NCI-H1694 treated with DMSO at 0.1 percent for 48 hours (cell line): Measurements from ENCODE around the gene SNX6.
"Not testable (repeated sequence)": the region's sequence is repeated elsewhere in the genome, so short reads cannot be mapped to it uniquely, and the experiment has no call there.

Experiments
- DNase-seq: peaks from one replicate; lab custom pipeline; 2025; lab: John Stamatoyannopoulos, UW

The SNX6 gene

DNA sequence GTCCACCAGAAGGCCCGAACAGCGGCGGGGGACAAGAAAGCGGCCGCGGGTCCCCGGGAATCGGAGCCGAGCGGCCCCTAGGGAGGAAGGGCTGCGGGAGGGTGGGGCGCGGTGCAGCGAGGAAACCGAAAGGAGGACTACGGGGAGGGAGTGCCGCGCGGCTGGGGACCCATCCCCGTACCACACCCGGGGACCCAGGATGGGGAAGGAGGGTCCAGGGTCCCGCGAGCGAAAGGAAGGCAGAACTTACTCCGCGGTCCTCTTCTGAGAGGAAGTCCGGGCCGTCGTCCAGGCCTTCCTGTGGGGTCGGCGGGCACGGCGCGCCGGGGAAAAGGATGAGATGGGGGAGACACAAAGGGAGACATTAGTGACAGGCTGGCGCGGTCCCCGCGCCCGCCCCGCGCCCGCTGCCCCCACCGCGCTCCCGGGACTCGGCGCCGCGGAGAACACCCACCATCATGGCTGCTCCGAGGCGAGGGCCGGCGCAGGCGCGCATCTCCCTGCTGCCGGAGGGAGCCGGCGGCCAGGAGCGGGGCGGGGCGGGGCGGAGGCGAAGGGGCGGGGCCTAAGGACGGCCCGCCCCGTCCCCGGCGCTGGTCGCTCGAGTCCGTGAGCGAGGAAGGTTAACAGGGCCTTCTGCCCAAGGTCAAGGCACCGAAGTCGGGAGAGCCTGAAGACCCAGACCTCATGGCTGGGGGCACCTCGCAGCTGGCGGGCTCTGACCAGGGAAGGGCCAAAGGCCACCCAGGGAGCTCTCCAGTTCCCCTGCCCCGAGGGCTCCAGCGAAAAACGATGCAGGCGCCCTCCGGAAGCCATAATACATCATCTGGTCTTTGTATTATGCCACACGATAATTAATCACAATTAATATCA, at the start of gene SNX6:
TSS of gene SNX6 (minus strand) at position 492 of the 873 bp plus-strand sequence. CDS start at position 460, 32 bp downstream.
- DNase-seq: peak; percentile 52

DNA sequence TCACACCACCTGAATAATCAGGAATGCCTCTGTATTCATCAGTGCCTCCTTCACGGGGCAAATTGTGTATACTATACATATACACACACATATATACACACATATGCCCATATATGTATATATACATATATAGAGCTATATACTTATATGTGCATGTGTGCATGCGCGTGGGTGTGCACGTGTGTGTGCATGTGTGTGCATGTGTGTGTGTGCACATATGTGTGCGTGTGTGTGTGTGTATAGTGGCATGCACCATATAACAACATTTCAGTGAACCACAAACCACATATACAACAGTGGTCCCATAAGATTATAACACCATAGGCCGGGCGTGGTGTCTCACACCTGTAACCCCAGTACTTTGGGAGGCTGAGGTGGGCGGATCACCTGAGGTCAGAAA, 48.8 kb upstream of the SNX6 start:
- no peak for DNase-seq

DNA sequence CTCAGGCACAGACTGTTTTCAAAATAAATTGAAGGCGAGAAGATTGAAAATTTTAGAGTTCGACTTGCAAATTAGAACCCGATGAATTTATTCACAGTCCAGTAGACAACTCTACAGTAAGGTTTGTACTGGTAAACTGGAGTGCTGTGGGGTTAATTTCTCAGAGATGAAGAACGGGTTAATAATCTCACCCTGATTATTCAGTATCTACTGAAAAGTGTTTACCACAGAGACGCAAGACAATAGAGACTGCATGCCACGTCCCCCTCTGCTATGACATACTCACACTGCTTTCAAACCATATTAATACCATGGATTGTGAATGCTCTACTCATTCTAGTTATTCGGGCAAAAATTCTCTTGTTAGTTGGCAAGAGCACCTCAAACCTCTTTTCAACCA, 48.4 kb upstream of the SNX6 start:
- DNase-seq: no peak

DNA sequence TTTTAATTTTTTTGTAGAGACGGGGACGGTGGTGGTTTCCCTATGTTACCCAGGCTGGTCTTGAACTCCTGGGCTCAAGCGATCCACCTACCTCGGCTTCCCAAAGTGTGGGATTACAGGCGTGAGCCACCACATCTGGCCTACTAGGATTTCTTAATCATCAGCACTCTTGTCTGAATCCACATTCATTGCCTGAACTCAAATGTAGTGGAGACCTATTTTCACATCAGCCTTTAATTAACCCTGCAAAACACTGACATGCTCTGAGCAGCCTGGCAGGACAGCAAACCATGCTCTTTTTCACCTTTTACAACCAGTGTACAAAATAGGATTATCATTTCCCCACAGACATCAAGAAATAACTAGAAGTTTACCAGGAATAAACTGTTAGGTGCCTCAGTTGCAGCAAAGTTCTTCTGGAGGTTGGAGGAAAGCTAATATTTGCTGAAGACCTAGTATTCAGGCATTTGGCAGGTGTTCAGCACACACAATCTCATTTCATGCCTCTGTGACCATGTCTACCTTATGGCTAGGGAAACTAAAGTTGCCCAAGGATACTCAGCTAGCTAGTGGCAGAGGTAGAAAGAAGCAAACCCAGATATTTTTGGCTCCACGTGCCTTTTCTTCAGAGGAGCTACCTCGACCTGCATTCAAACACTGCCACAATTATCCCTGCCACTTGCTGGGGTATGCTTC, 46.7 kb upstream of the SNX6 start:
- DNase-seq: peak; percentile 59

- no peak for DNase-seq
Measured at GRCh38 chr14:34673702-34674101, 43.8 kb upstream of the SNX6 start.

- no peak for DNase-seq
Measured at GRCh38 chr14:34671716-34672115, 41.8 kb upstream of the SNX6 start.

GRCh38 chr14:34668111-34668510, 38.2 kb upstream of the SNX6 start:
- DNase-seq: no peak

DNA sequence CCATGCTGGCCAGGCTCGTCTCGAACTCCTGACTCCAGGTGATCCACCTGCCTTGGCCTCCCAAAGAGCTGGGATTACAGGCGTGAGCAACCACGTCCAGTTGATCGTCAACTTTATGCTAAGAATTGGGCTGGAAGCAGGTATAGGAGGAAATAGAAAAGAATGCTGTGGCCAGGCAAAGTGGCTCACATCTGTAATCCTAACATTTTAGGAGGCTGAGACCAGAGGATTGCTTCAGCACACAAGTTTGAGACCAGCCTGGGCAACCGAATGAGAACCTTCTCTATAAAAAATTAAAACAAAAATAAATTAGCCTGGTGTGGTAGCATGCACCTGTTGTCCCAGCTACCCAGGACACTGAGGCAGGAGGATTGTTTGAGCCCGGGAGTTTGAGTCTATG, 37.1 kb upstream of the SNX6 start:
- no peak for DNase-seq

DNA sequence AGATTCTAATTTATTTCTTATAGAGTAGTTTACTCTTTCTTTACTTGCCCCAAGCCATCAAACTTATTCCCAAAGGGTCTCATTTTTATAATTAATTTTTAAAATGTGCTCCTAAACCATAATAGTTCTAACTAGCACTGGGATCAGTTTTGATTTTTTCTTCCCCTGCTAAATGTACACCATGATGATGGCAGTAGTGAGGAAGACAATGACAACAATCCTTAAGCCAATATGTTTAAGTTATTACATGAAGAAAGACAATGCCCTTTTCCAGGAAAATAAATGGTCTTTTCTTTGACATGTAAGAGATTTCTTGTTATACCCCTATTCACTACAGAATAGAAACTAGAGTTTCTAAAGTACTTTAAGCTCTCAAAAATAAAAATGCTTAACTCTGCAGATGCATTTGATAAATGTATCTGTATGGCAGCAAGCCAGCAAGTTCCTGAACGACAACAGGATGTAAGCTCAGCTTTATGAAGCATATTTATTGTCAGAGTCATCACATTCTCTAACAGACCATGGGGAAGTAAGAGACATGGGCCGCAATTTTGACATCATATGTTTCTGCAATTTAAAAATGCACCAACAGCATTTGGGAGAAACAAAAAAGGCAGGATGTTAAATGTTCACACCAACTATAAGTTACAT, 36.0 kb upstream of the SNX6 start:
- no peak for DNase-seq

DNA sequence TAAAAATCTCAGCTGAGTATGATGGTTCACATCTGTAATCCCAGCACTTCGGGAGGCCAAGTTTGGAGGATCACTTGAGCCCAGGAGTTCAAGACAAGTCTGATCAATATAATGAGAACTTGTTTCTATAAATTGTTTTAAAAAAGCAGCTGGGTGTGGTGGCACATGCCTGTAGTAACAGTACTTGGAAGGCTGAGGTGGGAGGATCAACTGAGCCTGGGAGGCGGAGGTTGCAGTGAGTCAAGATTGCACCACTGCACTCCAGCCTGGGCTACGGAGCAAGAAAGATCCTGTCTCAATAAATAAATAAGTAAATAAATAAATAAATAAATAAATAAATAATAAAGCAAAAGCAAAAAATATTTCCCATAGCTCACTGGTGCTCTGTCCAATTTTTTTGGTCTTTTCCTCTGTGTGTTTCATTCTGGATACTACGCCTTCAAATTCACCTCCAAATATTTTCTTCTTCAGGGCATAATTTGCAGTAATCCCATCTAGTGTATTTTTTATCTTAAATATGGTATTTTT, 32.7 kb upstream of the SNX6 start:
- DNase-seq: no peak

- no peak for DNase-seq
Measured at GRCh38 chr14:34660796-34661195, 30.8 kb upstream of the SNX6 start.

DNA sequence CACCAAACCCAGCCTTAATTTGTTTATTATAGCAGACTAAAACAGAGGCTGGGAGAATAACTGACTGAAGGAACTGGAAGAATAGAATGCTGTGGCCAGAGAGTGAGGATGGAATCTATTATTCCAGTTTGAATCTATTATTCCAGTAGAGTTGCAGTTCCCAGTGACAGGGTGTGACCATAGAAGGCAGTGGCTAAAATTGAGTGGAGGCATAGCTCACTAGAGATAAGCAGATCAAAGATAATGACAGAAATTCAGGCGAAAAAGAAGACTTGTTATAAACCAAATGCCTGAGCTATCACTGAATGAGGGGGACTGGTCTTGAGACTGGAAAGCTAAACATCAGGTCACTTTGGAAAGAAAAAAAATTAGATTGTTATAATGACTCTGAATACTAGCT, 26.0 kb upstream of the SNX6 start:
- no peak for DNase-seq

DNA sequence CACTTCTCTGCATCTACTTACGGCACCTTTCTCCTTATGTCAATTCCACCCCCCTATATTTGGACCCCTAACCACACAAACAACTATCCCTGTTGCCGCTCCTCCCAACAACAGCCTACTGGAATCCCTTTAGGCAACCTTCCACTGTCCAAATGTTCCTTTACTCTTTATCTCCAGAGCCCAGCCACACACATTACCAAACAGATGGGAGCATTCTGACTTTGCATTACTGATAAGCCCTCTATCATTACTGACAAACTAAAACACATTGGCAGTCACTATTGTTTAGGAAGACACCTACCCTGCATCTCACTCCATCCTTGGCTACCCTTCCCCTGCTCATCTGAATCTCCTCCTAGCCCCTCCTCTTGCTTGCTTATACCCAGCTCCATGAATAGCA, 23.1 kb upstream of the SNX6 start:
- not testable (repeated sequence) for DNase-seq

GRCh38 chr14:34652348-34652747, 22.4 kb upstream of the SNX6 start:
- not testable (repeated sequence) for DNase-seq

GRCh38 chr14:34650786-34651584, 21.0 kb upstream of the SNX6 start:
- DNase-seq: no peak

GRCh38 chr14:34650006-34650405, 20.1 kb upstream of the SNX6 start:
- DNase-seq: not testable (repeated sequence)

- no peak for DNase-seq
Measured at GRCh38 chr14:34649344-34649743, 19.4 kb upstream of the SNX6 start.

GRCh38 chr14:34646570-34647255, 16.8 kb upstream of the SNX6 start:
- no peak for DNase-seq

DNA sequence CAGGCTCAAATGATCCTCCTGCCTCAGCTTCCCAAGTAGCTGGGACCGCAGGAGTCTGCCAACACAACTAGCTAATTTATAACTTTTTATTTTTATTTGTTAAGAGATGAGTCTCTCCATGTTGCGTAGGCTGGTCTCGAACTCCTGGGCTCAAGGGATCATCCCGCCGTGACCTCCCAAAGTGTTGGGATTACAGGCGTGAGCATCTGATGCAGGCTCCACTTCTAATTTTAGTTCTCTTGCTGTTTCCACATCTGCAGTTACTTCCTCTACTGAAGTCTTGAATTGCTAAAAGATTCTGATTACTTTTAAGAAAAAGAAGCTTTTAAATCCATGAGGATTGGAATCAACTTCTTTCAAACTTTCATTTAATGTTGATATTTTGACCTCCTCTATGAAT, 13.4 kb upstream of the SNX6 start:
- DNase-seq: no peak

DNA sequence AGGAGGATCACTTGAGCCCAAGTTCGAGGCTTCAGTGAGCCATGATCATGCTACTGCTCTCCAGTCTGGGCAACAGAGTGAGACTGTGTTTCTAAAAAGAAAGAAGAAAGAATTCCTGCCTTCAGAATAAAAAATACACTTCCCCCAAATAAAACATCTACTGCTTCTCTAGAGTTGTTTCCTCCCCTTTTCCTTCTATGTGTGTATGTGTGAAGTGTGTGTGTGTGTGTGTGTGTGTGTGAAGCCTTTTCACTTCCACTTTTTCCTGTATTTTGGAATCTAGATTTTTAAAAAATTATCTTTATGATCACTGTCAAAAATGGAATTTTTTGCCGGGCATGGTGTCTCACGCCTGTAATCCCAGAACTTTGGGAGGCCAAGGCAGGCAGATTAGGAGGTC, 12.6 kb upstream of the SNX6 start:
- no peak for DNase-seq

GRCh38 chr14:34640826-34641225, 10.9 kb upstream of the SNX6 start:
- no peak for DNase-seq
